Skeletal muscle tissue (tissue), 4 donors: ENCODE data around the gene CFAP206. TPM values are rescaled to one million over a fixed set of nuclear protein-coding genes. Genes with fewer than 3 reads are reported as not detected.

ENCODE experiments used
- H3K27ac ChIP-seq: one replicate; pipeline ENCODE4 v1.7.0; 2013; ENCODE audit warnings: mild to moderate bottlenecking, low read depth, low read length, inconsistent platforms
- H3K27me3 ChIP-seq, 3 donors: one replicate each; pipeline ENCODE4 v1.7.0; 2013; ENCODE audit warnings: low read length in 3 of 3; ENCODE audit not compliant: control insufficient read depth in 3 of 3, insufficient read depth in 3 of 3
- H3K36me3 ChIP-seq, 3 donors: one replicate each; pipeline ENCODE4 v1.7.0; 2013; ENCODE audit warnings: low read length in 3 of 3; ENCODE audit not compliant: control insufficient read depth in 3 of 3, insufficient read depth in 3 of 3
- H3K4me1 ChIP-seq, 3 donors: one replicate each; pipeline ENCODE4 v1.7.0; 2013; ENCODE audit warnings: low read length in 3 of 3, mild to moderate bottlenecking in 3 of 3; ENCODE audit not compliant: control insufficient read depth in 3 of 3, insufficient read depth in 3 of 3
- H3K4me3 ChIP-seq, 3 donors: one replicate each; pipeline ENCODE4 v1.7.0; 2013; ENCODE audit warnings: low read length in 3 of 3
- H3K9ac ChIP-seq, 3 donors: one replicate each; pipeline ENCODE4 v1.7.0; 2013; ENCODE audit warnings: low read length in 3 of 3, mild to moderate bottlenecking in 3 of 3, moderate library complexity in 2 of 3, low read depth in 1 of 3
- H3K9me3 ChIP-seq, 3 donors: one replicate each; pipeline ENCODE4 v1.7.0; 2013; ENCODE audit warnings: low read length in 3 of 3; ENCODE audit not compliant: control insufficient read depth in 3 of 3
- total RNA-seq: library from RNA; depleted of rRNA; stranded (reverse); fragments of >200 nt; gene quantifications from one replicate; pipeline ENCODE4 v1.2.3, GENCODE V29; 2014
- donor health status: Osteomylitis.

CFAP206 gene
- total RNA-seq, 1 donor from 2014 or later: not detected

GRCh38 chr6:87419266-87419665, 11.5 kb downstream of the CFAP206 start:
- H3K9ac ChIP-seq: no peak overlapping the region
- no peaks in the 10 kb centered on the region for H3K36me3 ChIP-seq
- H3K4me1 ChIP-seq: no peaks in the 10 kb centered on the region
- no peak overlapping the region for H3K27ac ChIP-seq
- no peaks in the 10 kb centered on the region for H3K27me3 ChIP-seq
- H3K4me3 ChIP-seq: no peak overlapping the region
- no peaks in the 10 kb centered on the region for H3K9me3 ChIP-seq

GRCh38 chr6:87420360-87420759, 12.6 kb downstream of the CFAP206 start:
- no peak overlapping the region for H3K4me3 ChIP-seq
- H3K27me3 ChIP-seq: no peaks in the 10 kb centered on the region
- H3K36me3 ChIP-seq: no peaks in the 10 kb centered on the region
- no peak overlapping the region for H3K9ac ChIP-seq
- H3K9me3 ChIP-seq: no peaks in the 10 kb centered on the region
- H3K4me1 ChIP-seq: no peaks in the 10 kb centered on the region
- H3K27ac ChIP-seq: no peak overlapping the region

- H3K9me3 ChIP-seq: no peaks in the 10 kb centered on the region
- no peak overlapping the region for H3K9ac ChIP-seq
- H3K27me3 ChIP-seq: no peaks in the 10 kb centered on the region
- no peak overlapping the region for H3K27ac ChIP-seq
- H3K36me3 ChIP-seq: no peaks in the 10 kb centered on the region
- no peak overlapping the region for H3K4me3 ChIP-seq
- no peaks in the 10 kb centered on the region for H3K4me1 ChIP-seq
Observed at GRCh38 chr6:87421576-87421975, 13.8 kb downstream of the CFAP206 start.

GRCh38 chr6:87426789-87427188, 19.0 kb downstream of the CFAP206 start:
- Histone ChIP-seq H3K27me3 (no peaks in the 10 kb centered on the region), H3K36me3 (no peaks in the 10 kb centered on the region), H3K27ac (no peak overlapping the region), H3K4me3 (no peak overlapping the region), H3K9ac (no peak overlapping the region), H3K4me1 (no peaks in the 10 kb centered on the region), H3K9me3 (no peaks in the 10 kb centered on the region)

GRCh38 chr6:87430499-87430898, 22.7 kb downstream of the CFAP206 start:
- Histone ChIP-seq H3K4me3 (no peak overlapping the region), H3K27me3 (no peaks in the 10 kb centered on the region), H3K27ac (no peak overlapping the region), H3K9ac (no peak overlapping the region), H3K9me3 (no peaks in the 10 kb centered on the region), H3K4me1 (no peaks in the 10 kb centered on the region), H3K36me3 (no peaks in the 10 kb centered on the region)

- Histone ChIP-seq H3K4me3 (no peak overlapping the region), H3K9me3 (no peaks in the 10 kb centered on the region), H3K4me1 (no peaks in the 10 kb centered on the region), H3K27me3 (no peaks in the 10 kb centered on the region), H3K36me3 (no peaks in the 10 kb centered on the region), H3K27ac (no peak overlapping the region), H3K9ac (no peak overlapping the region)
Observed at GRCh38 chr6:87431263-87431662, 23.5 kb downstream of the CFAP206 start.

GRCh38 chr6:87436435-87436834, 28.7 kb downstream of the CFAP206 start:
- H3K9me3 ChIP-seq: no peaks in the 10 kb centered on the region
- H3K9ac ChIP-seq: no peak overlapping the region
- no peak overlapping the region for H3K4me3 ChIP-seq
- H3K27ac ChIP-seq: no peak overlapping the region
- no peaks in the 10 kb centered on the region for H3K4me1 ChIP-seq
- H3K36me3 ChIP-seq: no peaks in the 10 kb centered on the region
- H3K27me3 ChIP-seq: no peaks in the 10 kb centered on the region

- Histone ChIP-seq H3K27me3 (no peaks in the 10 kb centered on the region), H3K27ac (no peak overlapping the region), H3K9me3 (no peaks in the 10 kb centered on the region), H3K4me3 (no peak overlapping the region), H3K36me3 (no peaks in the 10 kb centered on the region), H3K9ac (no peak overlapping the region), H3K4me1 (no peaks in the 10 kb centered on the region)
Observed at GRCh38 chr6:87441711-87442110, 33.9 kb downstream of the CFAP206 start.

- Histone ChIP-seq H3K27ac (no peak overlapping the region), H3K9me3 (no peaks in the 10 kb centered on the region), H3K4me1 (no peaks in the 10 kb centered on the region), H3K27me3 (no peaks in the 10 kb centered on the region), H3K36me3 (no peaks in the 10 kb centered on the region), H3K4me3 (no peak overlapping the region), H3K9ac (no peak overlapping the region)
Observed at GRCh38 chr6:87444362-87444761, 36.6 kb downstream of the CFAP206 start.

GRCh38 chr6:87465051-87465450, 57.3 kb downstream of the CFAP206 start:
- no peaks in the 10 kb centered on the region for H3K27me3 ChIP-seq
- no peak overlapping the region for H3K27ac ChIP-seq
- no peak overlapping the region for H3K9ac ChIP-seq
- no peak overlapping the region for H3K4me3 ChIP-seq
- H3K4me1 ChIP-seq: no peaks in the 10 kb centered on the region
- no peaks in the 10 kb centered on the region for H3K36me3 ChIP-seq
- no peaks in the 10 kb centered on the region for H3K9me3 ChIP-seq
